IPS-18a (cell line): ENCODE results near the gene RAB9B.
"Not testable (repeated sequence)": the region's sequence is repeated elsewhere in the genome, so short reads cannot be mapped to it uniquely, and the experiment has no call there.

Experiments
- H3K27ac ChIP-seq: one replicate; pipeline ENCODE4 v1.5.1; 2013; ENCODE audit warnings: low read length
- H3K27me3 ChIP-seq: one replicate; pipeline ENCODE4 v1.6.1; 2013; ENCODE audit warnings: mild to moderate bottlenecking, low read length; ENCODE audit not compliant: control insufficient read depth, insufficient read depth
- H3K36me3 ChIP-seq: one replicate; pipeline ENCODE4 v1.6.1; 2013; ENCODE audit warnings: low read depth, low read length; ENCODE audit not compliant: control insufficient read depth
- H3K4me1 ChIP-seq: one replicate; pipeline ENCODE4 v1.6.1; 2013; ENCODE audit warnings: low read depth, low read length; ENCODE audit not compliant: control insufficient read depth
- H3K4me3 ChIP-seq: one replicate; pipeline ENCODE4 v1.5.1; 2013; ENCODE audit warnings: low read length
- H3K9ac ChIP-seq: one replicate; pipeline ENCODE4 v1.6.1; 2013; ENCODE audit warnings: mild to moderate bottlenecking, low read length, moderate library complexity
- H3K9me3 ChIP-seq: one replicate; pipeline ENCODE4 v1.6.1; 2013; ENCODE audit warnings: low read depth, low read length; ENCODE audit not compliant: control insufficient read depth

The RAB9B gene

DNA sequence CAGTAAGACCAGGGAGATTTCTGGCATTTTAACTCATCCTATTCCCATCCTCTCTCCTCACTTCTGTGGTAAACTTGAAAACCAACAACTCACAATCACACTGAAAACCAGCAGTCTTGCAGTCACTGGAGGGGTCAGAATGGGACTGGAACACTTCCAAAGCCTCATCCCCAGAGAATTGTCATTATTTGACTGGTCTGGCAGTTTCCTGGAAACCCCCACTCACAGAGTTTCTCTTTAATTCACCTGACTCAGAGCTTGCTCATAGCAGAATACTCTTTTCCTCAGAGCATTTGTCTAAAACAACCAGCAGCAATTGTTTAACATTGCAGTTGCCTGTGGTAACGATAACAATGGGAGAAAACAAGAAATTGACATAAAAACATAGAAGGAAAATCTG is 7.3 kb upstream of the RAB9B start:
- no peaks in the 10 kb centered on the region for H3K36me3 ChIP-seq
- H3K9ac ChIP-seq = no peak overlapping the region
- no peaks in the 10 kb centered on the region for H3K27me3 ChIP-seq
- no peak overlapping the region for H3K4me3 ChIP-seq
- H3K4me1 ChIP-seq = no peaks in the 10 kb centered on the region
- H3K27ac ChIP-seq = no peak overlapping the region
- no peaks in the 10 kb centered on the region for H3K9me3 ChIP-seq

DNA sequence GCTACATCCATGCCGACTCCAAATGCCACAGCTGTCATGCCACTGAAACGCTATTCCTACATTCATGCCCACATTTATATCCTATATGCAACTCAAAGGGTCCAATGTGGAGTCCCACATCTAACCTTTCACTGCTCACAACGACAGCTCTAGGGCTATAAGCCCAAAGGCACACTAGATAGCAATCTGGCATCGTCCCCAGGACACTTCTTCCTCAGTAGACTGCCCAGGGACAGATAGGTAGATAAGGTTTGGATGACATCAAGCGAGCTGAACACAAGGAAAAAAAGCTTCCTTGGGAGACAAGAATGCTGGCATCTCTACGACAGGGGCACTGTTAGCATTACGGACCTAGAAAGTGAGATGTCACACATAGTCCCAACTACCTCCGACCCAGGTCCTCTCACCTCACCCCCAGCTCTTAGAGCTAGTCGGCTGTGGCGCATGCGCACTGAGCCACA is 685 bp downstream of the RAB9B start:
- H3K27ac ChIP-seq = no peak overlapping the region

DNA sequence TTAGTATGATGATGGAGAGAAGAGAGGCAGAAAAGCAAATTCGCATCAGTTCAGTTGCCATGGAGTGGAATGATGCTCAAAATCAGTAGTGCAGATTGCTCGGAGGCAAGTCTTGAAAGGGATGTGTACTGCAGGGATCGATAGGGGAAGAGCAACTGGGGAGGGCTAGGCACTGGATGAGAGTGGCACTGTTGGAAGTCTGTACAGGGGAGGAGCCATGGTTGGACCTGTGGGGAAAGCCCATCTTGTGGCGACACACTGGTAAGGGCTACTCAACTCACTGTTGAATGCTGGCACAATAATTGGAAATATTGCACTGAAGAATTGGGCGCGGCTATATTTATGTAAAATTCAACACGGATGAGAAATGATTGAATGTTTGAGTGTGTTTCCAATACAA is 1.2 kb downstream of the RAB9B start:
- Histone ChIP-seq H3K4me3 (peak overlapping the region; percentile 79), H3K36me3 (no peaks in the 10 kb centered on the region), H3K27me3 (peaks cover 31% of the 10 kb centered on the region), H3K9me3 (no peaks in the 10 kb centered on the region), H3K9ac (no peak overlapping the region), H3K27ac (no peak overlapping the region), H3K4me1 (peaks cover 5% of the 10 kb centered on the region)

More for the DNA sequence above, 685 bp downstream of the RAB9B start:
- Histone ChIP-seq H3K4me1 (peaks cover 5% of the 10 kb centered on the region), H3K4me3 (peak overlapping the region; percentile 79), H3K9ac (no peak overlapping the region), H3K9me3 (no peaks in the 10 kb centered on the region), H3K36me3 (no peaks in the 10 kb centered on the region), H3K27me3 (peaks cover 31% of the 10 kb centered on the region)

DNA sequence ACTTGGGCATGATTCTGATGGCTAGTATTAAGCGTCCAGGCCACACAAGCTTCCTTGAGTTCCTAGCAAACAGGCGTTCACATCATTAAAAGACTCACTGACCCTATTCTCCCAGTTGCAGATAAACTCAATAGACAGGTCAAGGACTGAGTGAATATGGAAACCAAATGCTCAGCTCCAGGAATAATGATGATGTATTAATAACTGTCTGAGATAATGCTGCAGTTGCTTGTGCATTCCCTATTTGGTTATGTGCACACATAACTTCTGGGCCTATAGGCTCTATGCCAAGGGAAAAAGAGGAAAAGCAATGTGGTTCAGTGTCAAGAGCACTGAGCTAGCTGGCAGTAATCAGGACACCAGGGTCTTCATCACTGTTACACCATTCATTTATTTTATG is 3.5 kb downstream of the RAB9B start:
- Histone ChIP-seq H3K9me3 (no peaks in the 10 kb centered on the region), H3K27ac (no peak overlapping the region), H3K27me3 (peaks cover 31% of the 10 kb centered on the region), H3K4me3 (no peak overlapping the region), H3K36me3 (no peaks in the 10 kb centered on the region), H3K4me1 (peaks cover 5% of the 10 kb centered on the region), H3K9ac (no peak overlapping the region)

DNA sequence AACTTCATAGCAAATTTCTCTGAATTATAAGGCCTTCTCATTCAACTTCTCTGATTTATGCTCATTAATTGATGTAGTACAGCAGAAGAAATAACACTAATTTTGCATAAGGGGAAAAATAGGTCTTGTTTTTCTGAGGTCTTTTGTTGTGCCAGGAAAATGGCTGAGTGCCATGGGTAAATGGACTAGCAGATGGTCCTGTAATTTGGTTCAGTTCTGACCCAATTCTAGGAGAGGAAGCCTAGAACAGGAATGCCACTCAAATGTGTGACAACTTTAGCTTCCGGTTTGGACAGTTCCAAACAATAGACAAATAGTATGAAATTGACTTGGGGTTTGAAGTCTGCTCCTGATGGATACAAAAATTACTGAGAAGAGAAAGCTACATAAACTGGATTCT is 6.2 kb downstream of the RAB9B start:
- no peaks in the 10 kb centered on the region for H3K36me3 ChIP-seq
- H3K4me1 ChIP-seq = no peaks in the 10 kb centered on the region
- H3K9ac ChIP-seq = no peak overlapping the region
- no peaks in the 10 kb centered on the region for H3K9me3 ChIP-seq
- H3K4me3 ChIP-seq = no peak overlapping the region
- H3K27ac ChIP-seq = no peak overlapping the region
- peaks cover 13% of the 10 kb centered on the region for H3K27me3 ChIP-seq

DNA sequence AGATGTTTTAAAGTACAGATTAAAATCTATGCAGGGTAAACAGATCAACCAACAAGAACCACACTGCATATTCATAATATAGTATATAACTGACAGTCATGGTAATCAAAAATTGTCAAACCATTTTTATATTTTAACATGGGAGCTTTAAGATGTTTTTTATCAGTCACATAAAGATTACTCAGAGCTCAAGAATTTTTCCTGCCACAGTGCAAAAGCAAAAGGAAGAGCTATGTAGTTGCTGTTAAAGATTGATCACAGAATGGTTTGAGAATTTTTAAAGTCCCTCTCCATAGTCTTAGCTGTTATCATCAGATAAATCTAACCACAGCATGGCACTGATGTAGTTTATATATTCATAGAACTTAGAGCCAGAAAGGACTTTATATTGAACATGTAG is 8.5 kb downstream of the RAB9B start:
- Histone ChIP-seq H3K27ac (no peak overlapping the region), H3K9me3 (no peaks in the 10 kb centered on the region), H3K4me1 (no peaks in the 10 kb centered on the region), H3K27me3 (no peaks in the 10 kb centered on the region), H3K36me3 (no peaks in the 10 kb centered on the region), H3K4me3 (no peak overlapping the region), H3K9ac (no peak overlapping the region)

DNA sequence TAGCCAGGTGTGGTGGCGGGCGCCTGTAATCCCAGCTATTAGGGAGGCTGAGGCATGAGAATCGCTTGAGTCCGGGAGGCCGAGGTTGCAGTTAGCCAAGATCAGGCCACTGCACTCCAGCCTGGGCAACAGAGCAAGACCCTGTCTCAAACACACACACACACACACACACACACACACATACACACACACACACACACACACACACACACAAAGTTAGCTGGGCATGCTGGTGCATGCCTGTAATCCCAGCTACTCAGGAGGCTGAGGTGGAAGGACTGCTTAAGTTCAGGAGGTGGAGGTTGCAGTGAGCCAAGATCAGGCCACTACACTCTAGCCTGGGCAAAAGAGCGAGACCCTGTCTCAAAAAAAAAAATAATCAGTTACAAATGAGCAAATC is 11.3 kb downstream of the RAB9B start:
- not testable (repeated sequence) for H3K4me3 ChIP-seq, H3K9ac ChIP-seq, H3K27me3 ChIP-seq, H3K9me3 ChIP-seq, H3K27ac ChIP-seq, H3K4me1 ChIP-seq, H3K36me3 ChIP-seq

DNA sequence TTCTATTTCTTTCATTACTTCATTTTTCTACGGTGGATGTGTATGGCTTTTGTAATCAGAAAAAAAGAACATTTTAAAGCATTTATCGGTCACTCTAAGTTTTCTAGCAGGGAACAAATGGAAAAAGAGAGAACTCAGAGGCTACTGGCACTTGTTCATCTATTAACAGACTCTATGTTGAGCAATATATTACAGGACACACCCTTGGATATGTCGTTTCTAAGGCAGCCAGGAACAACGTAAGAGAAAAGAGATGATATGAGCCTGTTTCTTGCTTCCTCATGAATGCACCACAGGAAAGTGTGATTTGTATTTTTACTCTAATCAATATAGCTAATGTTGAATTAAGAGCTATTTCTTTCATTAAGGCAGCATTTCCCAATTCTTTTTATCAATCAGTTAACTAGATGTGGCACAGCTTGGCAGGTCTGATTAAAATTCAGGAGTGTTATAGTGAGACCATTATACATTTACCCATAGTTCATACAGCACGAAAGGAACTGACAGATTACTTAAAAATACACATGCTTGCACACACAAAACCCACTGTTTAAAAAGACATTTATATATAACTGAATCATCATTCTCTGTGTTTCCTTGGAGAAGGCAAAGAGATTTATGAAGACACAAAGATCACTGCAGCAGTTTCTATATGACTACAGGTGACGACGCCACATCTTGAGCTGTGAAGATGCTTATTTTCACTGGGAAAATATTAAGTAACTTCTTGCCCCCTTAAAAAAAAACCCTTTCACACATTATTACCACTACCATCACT is 13.0 kb downstream of the RAB9B start:
- Histone ChIP-seq H3K27me3 (no peaks in the 10 kb centered on the region), H3K36me3 (no peaks in the 10 kb centered on the region), H3K9me3 (no peaks in the 10 kb centered on the region)

DNA sequence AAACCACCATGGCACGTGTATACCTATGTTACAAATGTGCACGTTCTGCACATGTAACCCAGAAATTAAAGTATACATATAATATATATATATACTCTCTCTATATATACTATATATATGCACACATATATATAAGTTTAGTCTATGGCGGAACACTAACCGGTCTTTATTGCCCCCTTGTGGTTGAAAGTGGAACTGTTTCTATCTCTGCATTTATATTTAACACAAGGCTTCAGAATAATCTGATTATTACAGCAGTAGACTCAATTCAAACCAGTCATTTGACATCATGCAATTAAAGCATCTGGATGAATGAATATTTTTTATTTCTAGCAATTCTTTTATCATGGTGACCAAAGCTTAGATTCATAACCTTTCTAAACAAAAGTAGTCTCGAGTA is 14.6 kb downstream of the RAB9B start:
- Histone ChIP-seq H3K27ac (no peak overlapping the region), H3K4me1 (no peaks in the 10 kb centered on the region), H3K9me3 (no peaks in the 10 kb centered on the region), H3K27me3 (no peaks in the 10 kb centered on the region), H3K4me3 (no peak overlapping the region), H3K36me3 (no peaks in the 10 kb centered on the region), H3K9ac (no peak overlapping the region)

More for the DNA sequence above, 13.0 kb downstream of the RAB9B start:
- Histone ChIP-seq H3K9ac (no peak overlapping the region), H3K4me3 (no peak overlapping the region), H3K27ac (no peak overlapping the region), H3K4me1 (no peaks in the 10 kb centered on the region)

DNA sequence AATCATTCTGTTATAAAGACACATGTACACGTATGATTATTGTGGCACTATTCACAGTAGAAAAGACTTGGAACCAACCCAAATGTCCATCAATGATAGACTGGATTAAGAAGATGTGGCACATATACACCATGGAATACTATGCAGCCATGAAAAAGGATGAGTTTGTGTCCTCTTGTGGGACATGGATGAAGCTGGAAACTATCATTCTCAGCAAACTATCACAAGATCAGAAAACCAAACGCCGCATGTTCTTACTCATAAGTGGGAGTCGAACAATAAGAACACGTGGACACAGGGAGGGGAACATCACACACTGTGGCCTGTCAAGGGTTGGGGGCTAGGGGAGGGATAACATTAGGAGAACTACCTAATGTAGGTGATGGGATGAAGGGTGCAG is 15.0 kb downstream of the RAB9B start:
- H3K27me3 ChIP-seq, H3K36me3 ChIP-seq, H3K27ac ChIP-seq, H3K9me3 ChIP-seq, H3K4me3 ChIP-seq, H3K9ac ChIP-seq, H3K4me1 ChIP-seq: not testable (repeated sequence)

DNA sequence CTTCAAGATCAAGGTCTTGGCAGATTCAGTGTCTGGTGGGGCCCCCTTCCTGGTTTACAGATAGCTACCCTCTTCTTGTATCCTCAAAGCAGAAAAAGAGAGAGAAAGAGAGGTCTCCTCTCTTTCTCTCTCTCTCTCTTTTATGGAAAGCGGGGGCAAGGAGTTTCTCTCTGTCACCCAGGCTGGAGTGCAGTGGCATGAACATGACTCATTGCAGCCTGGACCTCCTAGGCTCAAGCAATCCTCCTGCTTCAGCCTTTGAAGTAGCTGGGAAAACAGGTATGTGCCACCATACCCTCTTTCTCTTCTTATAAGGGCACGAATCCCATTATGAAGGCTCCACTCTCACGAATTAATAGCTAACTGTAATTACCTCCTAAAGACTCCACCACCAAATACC is 20.2 kb downstream of the RAB9B start:
- Histone ChIP-seq H3K4me1 (no peaks in the 10 kb centered on the region), H3K9me3 (no peaks in the 10 kb centered on the region), H3K4me3 (no peak overlapping the region), H3K36me3 (no peaks in the 10 kb centered on the region), H3K27ac (no peak overlapping the region), H3K27me3 (no peaks in the 10 kb centered on the region), H3K9ac (no peak overlapping the region)

DNA sequence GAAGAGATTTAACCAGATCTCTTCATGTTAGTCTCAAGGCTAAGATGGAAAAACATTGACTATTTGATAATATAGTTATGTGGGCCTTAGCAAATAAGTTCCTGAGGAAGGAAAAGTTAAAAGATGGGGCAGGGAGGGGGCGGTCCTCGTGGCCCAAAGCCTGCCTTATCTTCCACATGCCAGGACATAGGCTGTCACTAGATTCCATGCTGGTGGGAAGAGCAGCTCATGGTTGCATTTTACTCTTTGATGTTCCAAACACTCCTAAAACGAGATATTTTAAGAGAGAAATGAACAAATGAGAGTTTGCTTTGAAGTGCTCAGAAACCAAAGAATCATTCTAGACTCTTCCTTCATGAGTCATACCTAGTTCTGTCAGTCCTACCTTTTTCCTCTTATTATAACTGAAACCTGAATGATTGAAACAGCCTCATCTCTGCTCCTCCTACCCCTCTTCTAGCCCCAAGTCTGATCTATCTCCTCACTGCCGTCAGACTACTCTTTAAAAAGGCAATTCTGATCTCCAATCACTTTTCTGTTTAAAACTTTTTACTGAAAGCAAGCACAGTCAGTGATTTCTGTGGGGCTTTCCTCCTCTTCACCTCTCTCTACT is 25.1 kb downstream of the RAB9B start:
- no peaks in the 10 kb centered on the region for H3K4me1 ChIP-seq
- H3K4me3 ChIP-seq = no peak overlapping the region
- no peaks in the 10 kb centered on the region for H3K36me3 ChIP-seq
- no peak overlapping the region for H3K9ac ChIP-seq
- no peaks in the 10 kb centered on the region for H3K27me3 ChIP-seq
- no peaks in the 10 kb centered on the region for H3K9me3 ChIP-seq
- H3K27ac ChIP-seq = no peak overlapping the region
